GM23338 (cell line): Measurements from ENCODE around the gene CLASRP. TPM values are rescaled to one million over a fixed set of nuclear protein-coding genes. Genes with fewer than 3 reads are reported as not detected.

Experiments
- ATAC-seq: fragments of 200-7000 bp; cut with Tn5 transposase; 3 replicates; pipeline ENCODE4 v1.9.1; 2020
- DNase-seq: peaks from one replicate; pipeline ENCODE4 v3.0.0-alpha.2; 2015; ENCODE audit warnings: low spot score
- H2AFZ ChIP-seq: fragments of 200-600 bp; sonication (generic); 2 replicates; pipeline ENCODE4 v1.8.0; 2016; ENCODE audit warnings: antibody characterized with exemption, mild to moderate bottlenecking, moderate library complexity
- H3F3A ChIP-seq: fragments of 200-600 bp; sonication (generic); replicated peaks from 2 replicates; pipeline ENCODE4 v1.8.0; 2017; ENCODE audit warnings: antibody characterized with exemption, mixed run types, low read depth
- H3K27ac ChIP-seq: fragments of 200-600 bp; sonication (generic); 2 replicates; pipeline ENCODE4 v1.6.1; 2016; ENCODE audit warnings: low read depth
- H3K27me3 ChIP-seq: fragments of 200-600 bp; sonication (generic); 2 replicates; pipeline ENCODE4 v1.8.0; 2016; ENCODE audit warnings: mild to moderate bottlenecking, mixed run types, moderate library complexity; ENCODE audit not compliant: insufficient read depth
- H3K36me3 ChIP-seq: fragments of 200-600 bp; sonication (generic); 2 replicates; pipeline ENCODE4 v1.8.0; 2016; ENCODE audit warnings: mild to moderate bottlenecking; ENCODE audit not compliant: insufficient read depth
- H3K4me1 ChIP-seq: fragments of 200-600 bp; sonication (generic); 2 replicates; pipeline ENCODE4 v1.8.0; 2016; ENCODE audit warnings: mild to moderate bottlenecking, moderate library complexity; ENCODE audit not compliant: insufficient read depth
- H3K4me2 ChIP-seq: fragments of 200-600 bp; sonication (generic); 2 replicates; pipeline ENCODE4 v1.7.1; 2017; ENCODE audit warnings: mixed run types
- H3K4me3 ChIP-seq: fragments of 200-600 bp; sonication (generic); 2 replicates; pipeline ENCODE4 v1.6.1; 2016; ENCODE audit warnings: mixed run types
- H3K79me2 ChIP-seq: fragments of 200-600 bp; sonication (generic); replicated peaks from 2 replicates; pipeline ENCODE4 v1.8.0; 2017; ENCODE audit warnings: mild to moderate bottlenecking; ENCODE audit not compliant: insufficient read depth
- H3K9me2 ChIP-seq: fragments of 200-600 bp; sonication (generic); 2 replicates; pipeline ENCODE4 v1.8.0; 2017; ENCODE audit not compliant: insufficient read depth
- H4K20me1 ChIP-seq: fragments of 200-600 bp; sonication (generic); replicated peaks from 2 replicates; pipeline ENCODE4 v1.8.0; 2017; ENCODE audit warnings: mild to moderate bottlenecking; ENCODE audit not compliant: insufficient read depth
- H3K27ac Mint-ChIP-seq: 2 replicates; pipeline ENCODE4 v1.8.0; 2020; ENCODE audit warnings: inconsistent platforms, mild to moderate bottlenecking, moderate library complexity, mixed read lengths
- H3K27me3 Mint-ChIP-seq: 3 replicates; pipeline ENCODE4 v1.8.0; 2022; ENCODE audit warnings: low read depth, mild to moderate bottlenecking, moderate library complexity, mixed read lengths, inconsistent platforms; ENCODE audit not compliant: insufficient read depth, poor library complexity
- H3K36me3 Mint-ChIP-seq: 3 replicates; pipeline ENCODE4 v1.8.0; 2021; ENCODE audit warnings: low read depth, mild to moderate bottlenecking, inconsistent platforms, moderate library complexity, mixed read lengths
- H3K4me1 Mint-ChIP-seq: 3 replicates; pipeline ENCODE4 v1.8.0; 2020; ENCODE audit warnings: mild to moderate bottlenecking, inconsistent platforms, mixed read lengths
- H3K4me3 Mint-ChIP-seq: 3 replicates; pipeline ENCODE4 v1.8.0; 2021; ENCODE audit warnings: moderate library complexity, mild to moderate bottlenecking, inconsistent platforms, mixed read lengths
- H3K9me3 Mint-ChIP-seq: 3 replicates; pipeline ENCODE4 v1.8.0; 2020; ENCODE audit warnings: moderate library complexity, mild to moderate bottlenecking, inconsistent platforms, mixed read lengths
- CREB1 ChIP-seq: fragments of 250-450 bp; sonication (Bioruptor Pico); IDR thresholded peaks from 2 replicates; pipeline ENCODE4 v1.5.0; 2020; ENCODE audit warnings: low read depth, mild to moderate bottlenecking, moderate library complexity
- EZH2 ChIP-seq: fragments of 200-600 bp; sonication (generic); IDR thresholded peaks from one replicate; pipeline ENCODE4 v1.8.0; 2017; ENCODE audit warnings: antibody characterized with exemption, mild to moderate bottlenecking, low read depth; ENCODE audit not compliant: unreplicated experiment
- EZH2phosphoT487 ChIP-seq: fragments of 200-600 bp; sonication (generic); IDR thresholded peaks from one replicate; pipeline ENCODE4 v1.8.1; 2018; ENCODE audit warnings: antibody characterized with exemption; ENCODE audit not compliant: unreplicated experiment
- JUNB ChIP-seq: IDR thresholded peaks from one replicate; pipeline ENCODE4 v1.6.1; 2016; ENCODE audit warnings: antibody characterized with exemption; ENCODE audit not compliant: unreplicated experiment
- POLR2AphosphoS5 ChIP-seq: IDR thresholded peaks from 2 replicates; pipeline ENCODE4 v1.6.1; 2016; ENCODE audit warnings: antibody characterized with exemption, low read depth
- STAT1 ChIP-seq: IDR thresholded peaks from one replicate; pipeline ENCODE4 v1.6.1; 2016; ENCODE audit warnings: antibody characterized with exemption; ENCODE audit not compliant: unreplicated experiment
- ZNF114 ChIP-seq: fragments of 250-450 bp; sonication (Bioruptor Pico); IDR thresholded peaks from 2 replicates; pipeline ENCODE4 v1.5.0; 2020; ENCODE audit warnings: mild to moderate bottlenecking, moderate library complexity
- polyA plus RNA-seq: library from polyadenylated mRNA; unstranded; fragments of >200 nt; fragmentation: Nextera tagmentation; extraction: Ambion mirVana; gene quantifications from 2 replicates; pipeline ENCODE4 v1.2.1, GENCODE V29; 2016
- total RNA-seq: library from RNA; depleted of rRNA; stranded (reverse); fragments of >200 nt; shearing (Covaris generic); gene quantifications from 2 replicates; pipeline ENCODE4 v1.2.3, GENCODE V29; 2014
- TF ChIP-seq, protein P1 (sequence below): IDR thresholded peaks from 2 replicates; pipeline ENCODE4 v1.6.1; 2016; ENCODE audit warnings: antibody characterized with exemption
- TF ChIP-seq, protein P2 (sequence below), 2 experiments: fragments of 200-600 bp in 1 of 2; sonication (generic) in 1 of 2; conservative IDR thresholded peaks; 2 replicates each; pipeline versions ENCODE4 v1.5.1 to v1.6.1; 2016 to 2017; ENCODE audit warnings: antibody characterized with exemption in 2 of 2, low read depth in 2 of 2, mild to moderate bottlenecking in 2 of 2, moderate library complexity in 1 of 2
- TF ChIP-seq, protein P3 (sequence below): IDR thresholded peaks from one replicate; pipeline ENCODE4 v1.6.1; 2018; ENCODE audit warnings: antibody characterized with exemption; ENCODE audit not compliant: unreplicated experiment
- TF ChIP-seq, protein P4 (sequence below): fragments of 250-450 bp; sonication (Bioruptor Pico); IDR thresholded peaks from 2 replicates; pipeline ENCODE4 v1.5.0; 2020; ENCODE audit warnings: mild to moderate bottlenecking, moderate library complexity

CLASRP gene
- total and polyA plus RNA-seq, 2 experiments from 2014 or later, result 27.1 to 78.7 TPM

DNA sequence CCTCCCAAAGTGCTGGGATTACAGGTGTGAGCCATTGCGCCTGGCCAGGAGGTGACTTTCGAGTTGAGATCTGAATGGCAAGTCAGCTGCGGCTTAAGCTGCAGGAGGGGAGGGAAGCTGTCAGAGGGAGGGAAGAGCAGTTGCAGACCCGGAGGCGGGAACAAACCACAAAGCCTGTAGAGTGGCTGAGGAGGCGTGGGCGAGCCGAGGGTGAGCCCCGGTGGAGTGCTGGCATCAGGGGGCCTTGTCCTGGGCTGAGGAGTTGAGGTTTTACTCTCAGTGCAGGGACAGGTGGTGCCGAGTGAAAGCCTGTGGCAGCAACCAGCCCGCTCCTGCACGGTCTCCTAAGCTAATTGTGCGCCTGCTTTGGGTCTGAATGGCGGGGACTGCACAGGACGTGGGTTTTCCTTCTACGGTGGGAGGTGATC is 78.3 kb downstream of the CLASRP start:
- DNase-seq (no peak), ATAC-seq (peak; percentile 56)
- no peaks in the 10 kb centered on the region; the same call in 2 of the 3 replicates for H3K36me3 Mint-ChIP-seq
- Histone ChIP-seq H3K4me1 (no peaks in the 10 kb centered on the region; the same call in 1 of the 2 replicates), H2AFZ (no peak overlapping the region), H3K27me3 (no peaks in the 10 kb centered on the region), H3F3A (no peaks in the 10 kb centered on the region), H3K27ac (no peak overlapping the region), H3K4me3 (no peak overlapping the region), H3K36me3 (no peaks in the 10 kb centered on the region), H3K4me2 (no peak overlapping the region), H3K79me2 (peaks cover 83% of the 10 kb centered on the region), H3K9me2 (no peaks in the 10 kb centered on the region), H4K20me1 (peaks cover 45% of the 10 kb centered on the region)
- H3K27me3 Mint-ChIP-seq, result peaks cover 15% of the 10 kb centered on the region
- no peaks in the 10 kb centered on the region for H3K9me3 Mint-ChIP-seq
- H3K27ac Mint-ChIP-seq, result no peak overlapping the region
- TF ChIP-seq, protein P1, sequence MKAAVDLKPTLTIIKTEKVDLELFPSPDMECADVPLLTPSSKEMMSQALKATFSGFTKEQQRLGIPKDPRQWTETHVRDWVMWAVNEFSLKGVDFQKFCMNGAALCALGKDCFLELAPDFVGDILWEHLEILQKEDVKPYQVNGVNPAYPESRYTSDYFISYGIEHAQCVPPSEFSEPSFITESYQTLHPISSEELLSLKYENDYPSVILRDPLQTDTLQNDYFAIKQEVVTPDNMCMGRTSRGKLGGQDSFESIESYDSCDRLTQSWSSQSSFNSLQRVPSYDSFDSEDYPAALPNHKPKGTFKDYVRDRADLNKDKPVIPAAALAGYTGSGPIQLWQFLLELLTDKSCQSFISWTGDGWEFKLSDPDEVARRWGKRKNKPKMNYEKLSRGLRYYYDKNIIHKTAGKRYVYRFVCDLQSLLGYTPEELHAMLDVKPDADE, result no peak
- TF ChIP-seq EZH2, result no peak
- TF ChIP-seq CREB1 (CRISPR knock-in tag), result no peak
- no peak for TF ChIP-seq STAT1
- TF ChIP-seq, protein P2, sequence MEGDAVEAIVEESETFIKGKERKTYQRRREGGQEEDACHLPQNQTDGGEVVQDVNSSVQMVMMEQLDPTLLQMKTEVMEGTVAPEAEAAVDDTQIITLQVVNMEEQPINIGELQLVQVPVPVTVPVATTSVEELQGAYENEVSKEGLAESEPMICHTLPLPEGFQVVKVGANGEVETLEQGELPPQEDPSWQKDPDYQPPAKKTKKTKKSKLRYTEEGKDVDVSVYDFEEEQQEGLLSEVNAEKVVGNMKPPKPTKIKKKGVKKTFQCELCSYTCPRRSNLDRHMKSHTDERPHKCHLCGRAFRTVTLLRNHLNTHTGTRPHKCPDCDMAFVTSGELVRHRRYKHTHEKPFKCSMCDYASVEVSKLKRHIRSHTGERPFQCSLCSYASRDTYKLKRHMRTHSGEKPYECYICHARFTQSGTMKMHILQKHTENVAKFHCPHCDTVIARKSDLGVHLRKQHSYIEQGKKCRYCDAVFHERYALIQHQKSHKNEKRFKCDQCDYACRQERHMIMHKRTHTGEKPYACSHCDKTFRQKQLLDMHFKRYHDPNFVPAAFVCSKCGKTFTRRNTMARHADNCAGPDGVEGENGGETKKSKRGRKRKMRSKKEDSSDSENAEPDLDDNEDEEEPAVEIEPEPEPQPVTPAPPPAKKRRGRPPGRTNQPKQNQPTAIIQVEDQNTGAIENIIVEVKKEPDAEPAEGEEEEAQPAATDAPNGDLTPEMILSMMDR (conservative IDR thresholded peaks at IDR 0.05; ENCODE audit: low read depth in 2 of 2), result no peak
- no peak for TF ChIP-seq POLR2AphosphoS5
- TF ChIP-seq, protein P3, sequence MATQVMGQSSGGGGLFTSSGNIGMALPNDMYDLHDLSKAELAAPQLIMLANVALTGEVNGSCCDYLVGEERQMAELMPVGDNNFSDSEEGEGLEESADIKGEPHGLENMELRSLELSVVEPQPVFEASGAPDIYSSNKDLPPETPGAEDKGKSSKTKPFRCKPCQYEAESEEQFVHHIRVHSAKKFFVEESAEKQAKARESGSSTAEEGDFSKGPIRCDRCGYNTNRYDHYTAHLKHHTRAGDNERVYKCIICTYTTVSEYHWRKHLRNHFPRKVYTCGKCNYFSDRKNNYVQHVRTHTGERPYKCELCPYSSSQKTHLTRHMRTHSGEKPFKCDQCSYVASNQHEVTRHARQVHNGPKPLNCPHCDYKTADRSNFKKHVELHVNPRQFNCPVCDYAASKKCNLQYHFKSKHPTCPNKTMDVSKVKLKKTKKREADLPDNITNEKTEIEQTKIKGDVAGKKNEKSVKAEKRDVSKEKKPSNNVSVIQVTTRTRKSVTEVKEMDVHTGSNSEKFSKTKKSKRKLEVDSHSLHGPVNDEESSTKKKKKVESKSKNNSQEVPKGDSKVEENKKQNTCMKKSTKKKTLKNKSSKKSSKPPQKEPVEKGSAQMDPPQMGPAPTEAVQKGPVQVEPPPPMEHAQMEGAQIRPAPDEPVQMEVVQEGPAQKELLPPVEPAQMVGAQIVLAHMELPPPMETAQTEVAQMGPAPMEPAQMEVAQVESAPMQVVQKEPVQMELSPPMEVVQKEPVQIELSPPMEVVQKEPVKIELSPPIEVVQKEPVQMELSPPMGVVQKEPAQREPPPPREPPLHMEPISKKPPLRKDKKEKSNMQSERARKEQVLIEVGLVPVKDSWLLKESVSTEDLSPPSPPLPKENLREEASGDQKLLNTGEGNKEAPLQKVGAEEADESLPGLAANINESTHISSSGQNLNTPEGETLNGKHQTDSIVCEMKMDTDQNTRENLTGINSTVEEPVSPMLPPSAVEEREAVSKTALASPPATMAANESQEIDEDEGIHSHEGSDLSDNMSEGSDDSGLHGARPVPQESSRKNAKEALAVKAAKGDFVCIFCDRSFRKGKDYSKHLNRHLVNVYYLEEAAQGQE, result no peak
- TF ChIP-seq JUNB, result no peak
- TF ChIP-seq ZNF114, result no peak
- TF ChIP-seq EZH2phosphoT487, result no peak
- TF ChIP-seq, protein P4, sequence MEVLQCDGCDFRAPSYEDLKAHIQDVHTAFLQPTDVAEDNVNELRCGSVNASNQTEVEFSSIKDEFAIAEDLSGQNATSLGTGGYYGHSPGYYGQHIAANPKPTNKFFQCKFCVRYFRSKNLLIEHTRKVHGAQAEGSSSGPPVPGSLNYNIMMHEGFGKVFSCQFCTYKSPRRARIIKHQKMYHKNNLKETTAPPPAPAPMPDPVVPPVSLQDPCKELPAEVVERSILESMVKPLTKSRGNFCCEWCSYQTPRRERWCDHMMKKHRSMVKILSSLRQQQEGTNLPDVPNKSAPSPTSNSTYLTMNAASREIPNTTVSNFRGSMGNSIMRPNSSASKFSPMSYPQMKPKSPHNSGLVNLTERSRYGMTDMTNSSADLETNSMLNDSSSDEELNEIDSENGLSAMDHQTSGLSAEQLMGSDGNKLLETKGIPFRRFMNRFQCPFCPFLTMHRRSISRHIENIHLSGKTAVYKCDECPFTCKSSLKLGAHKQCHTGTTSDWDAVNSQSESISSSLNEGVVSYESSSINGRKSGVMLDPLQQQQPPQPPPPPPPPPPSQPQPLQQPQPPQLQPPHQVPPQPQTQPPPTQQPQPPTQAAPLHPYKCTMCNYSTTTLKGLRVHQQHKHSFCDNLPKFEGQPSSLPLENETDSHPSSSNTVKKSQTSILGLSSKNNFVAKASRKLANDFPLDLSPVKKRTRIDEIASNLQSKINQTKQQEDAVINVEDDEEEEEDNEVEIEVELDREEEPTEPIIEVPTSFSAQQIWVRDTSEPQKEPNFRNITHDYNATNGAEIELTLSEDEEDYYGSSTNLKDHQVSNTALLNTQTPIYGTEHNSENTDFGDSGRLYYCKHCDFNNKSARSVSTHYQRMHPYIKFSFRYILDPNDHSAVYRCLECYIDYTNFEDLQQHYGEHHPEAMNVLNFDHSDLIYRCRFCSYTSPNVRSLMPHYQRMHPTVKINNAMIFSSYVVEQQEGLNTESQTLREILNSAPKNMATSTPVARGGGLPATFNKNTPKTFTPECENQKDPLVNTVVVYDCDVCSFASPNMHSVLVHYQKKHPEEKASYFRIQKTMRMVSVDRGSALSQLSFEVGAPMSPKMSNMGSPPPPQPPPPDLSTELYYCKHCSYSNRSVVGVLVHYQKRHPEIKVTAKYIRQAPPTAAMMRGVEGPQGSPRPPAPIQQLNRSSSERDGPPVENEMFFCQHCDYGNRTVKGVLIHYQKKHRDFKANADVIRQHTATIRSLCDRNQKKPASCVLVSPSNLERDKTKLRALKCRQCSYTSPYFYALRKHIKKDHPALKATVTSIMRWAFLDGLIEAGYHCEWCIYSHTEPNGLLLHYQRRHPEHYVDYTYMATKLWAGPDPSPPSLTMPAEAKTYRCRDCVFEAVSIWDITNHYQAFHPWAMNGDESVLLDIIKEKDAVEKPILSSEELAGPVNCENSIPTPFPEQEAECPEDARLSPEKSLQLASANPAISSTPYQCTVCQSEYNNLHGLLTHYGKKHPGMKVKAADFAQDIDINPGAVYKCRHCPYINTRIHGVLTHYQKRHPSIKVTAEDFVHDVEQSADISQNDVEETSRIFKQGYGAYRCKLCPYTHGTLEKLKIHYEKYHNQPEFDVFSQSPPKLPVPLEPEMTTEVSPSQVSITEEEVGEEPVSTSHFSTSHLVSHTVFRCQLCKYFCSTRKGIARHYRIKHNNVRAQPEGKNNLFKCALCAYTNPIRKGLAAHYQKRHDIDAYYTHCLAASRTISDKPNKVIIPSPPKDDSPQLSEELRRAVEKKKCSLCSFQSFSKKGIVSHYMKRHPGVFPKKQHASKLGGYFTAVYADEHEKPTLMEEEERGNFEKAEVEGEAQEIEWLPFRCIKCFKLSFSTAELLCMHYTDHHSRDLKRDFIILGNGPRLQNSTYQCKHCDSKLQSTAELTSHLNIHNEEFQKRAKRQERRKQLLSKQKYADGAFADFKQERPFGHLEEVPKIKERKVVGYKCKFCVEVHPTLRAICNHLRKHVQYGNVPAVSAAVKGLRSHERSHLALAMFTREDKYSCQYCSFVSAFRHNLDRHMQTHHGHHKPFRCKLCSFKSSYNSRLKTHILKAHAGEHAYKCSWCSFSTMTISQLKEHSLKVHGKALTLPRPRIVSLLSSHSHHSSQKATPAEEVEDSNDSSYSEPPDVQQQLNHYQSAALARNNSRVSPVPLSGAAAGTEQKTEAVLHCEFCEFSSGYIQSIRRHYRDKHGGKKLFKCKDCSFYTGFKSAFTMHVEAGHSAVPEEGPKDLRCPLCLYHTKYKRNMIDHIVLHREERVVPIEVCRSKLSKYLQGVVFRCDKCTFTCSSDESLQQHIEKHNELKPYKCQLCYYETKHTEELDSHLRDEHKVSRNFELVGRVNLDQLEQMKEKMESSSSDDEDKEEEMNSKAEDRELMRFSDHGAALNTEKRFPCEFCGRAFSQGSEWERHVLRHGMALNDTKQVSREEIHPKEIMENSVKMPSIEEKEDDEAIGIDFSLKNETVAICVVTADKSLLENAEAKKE (CRISPR knock-in tag), result no peak
- H3K4me1 Mint-ChIP-seq, result peaks cover 14% of the 10 kb centered on the region
- H3K4me3 Mint-ChIP-seq, result no peak overlapping the region
